IMR-90 (cell line): ENCODE results near the gene ATP1A2.

Experiments
- CEBPB ChIP-seq: IDR thresholded peaks from 2 replicates; pipeline ENCODE4 v1.6.1; 2012; ENCODE audit warnings: low read depth, low read length, improper control_type of control experiment
- CHD1 ChIP-seq: IDR thresholded peaks from 2 replicates; pipeline ENCODE4 v1.6.1; 2012; ENCODE audit warnings: low read depth, low read length, improper control_type of control experiment
- CTCF ChIP-seq: conservative IDR thresholded peaks from 2 replicates; pipeline ENCODE4 v1.5.1; 2012; ENCODE audit warnings: mild to moderate bottlenecking, low read depth, low read length, improper control_type of control experiment
- MAFK ChIP-seq: IDR thresholded peaks from 2 replicates; pipeline ENCODE4 v1.6.1; 2012; ENCODE audit warnings: low read depth, low read length, improper control_type of control experiment
- NFE2L2 ChIP-seq: fragments of 150-350 bp; IDR thresholded peaks from 2 replicates; pipeline ENCODE4 v1.6.1; 2016; ENCODE audit warnings: low read depth, mild to moderate bottlenecking, low read length
- POLR2A ChIP-seq: IDR thresholded peaks from 2 replicates; pipeline ENCODE4 v1.6.1; 2012; ENCODE audit warnings: mild to moderate bottlenecking, low read depth, low read length
- RAD21 ChIP-seq: IDR thresholded peaks from 2 replicates; pipeline ENCODE4 v1.6.1; 2012; ENCODE audit warnings: low read length, improper control_type of control experiment
- RFX5 ChIP-seq: IDR thresholded peaks from 2 replicates; pipeline ENCODE4 v1.8.0; 2012; ENCODE audit warnings: low read depth, mild to moderate bottlenecking, low read length, moderate library complexity
- SMC3 ChIP-seq: fragments of 150-350 bp; IDR thresholded peaks from 2 replicates; pipeline ENCODE4 v1.6.1; 2016; ENCODE audit warnings: low read depth, mild to moderate bottlenecking, antibody characterized with exemption, low read length, moderate library complexity
- USF2 ChIP-seq: fragments of 150-350 bp; IDR thresholded peaks from 2 replicates; pipeline ENCODE4 v1.6.1; 2017; ENCODE audit warnings: mild to moderate bottlenecking, antibody characterized with exemption, low read length, low read depth
- TF ChIP-seq, protein P1 (sequence below): fragments of 150-350 bp; IDR thresholded peaks from 2 replicates; pipeline ENCODE4 v1.6.1; 2016; ENCODE audit warnings: low read depth, mild to moderate bottlenecking, low read length, moderate library complexity, borderline replicate concordance

DNA sequence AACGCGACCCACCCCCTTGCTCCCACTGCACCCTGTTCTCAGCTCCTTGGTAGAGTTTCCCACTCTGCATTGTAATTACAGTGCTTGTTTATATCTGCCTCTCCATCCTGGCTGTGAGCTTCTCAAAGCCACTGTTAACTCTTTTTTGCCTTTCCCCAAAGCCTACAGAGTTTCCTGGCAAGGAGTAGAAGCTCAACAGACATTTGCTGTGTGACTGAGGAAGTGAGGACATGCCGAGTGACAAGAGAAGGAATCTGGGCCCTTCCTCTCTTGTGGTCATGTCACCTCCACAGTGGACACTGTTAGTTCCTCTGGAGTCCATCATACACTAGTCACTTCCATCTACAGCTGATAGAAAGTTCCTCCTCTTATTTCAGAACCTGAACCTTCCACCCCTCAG is 11.1 kb upstream of the ATP1A2 start:
- TF ChIP-seq CTCF (no peak), MAFK (no peak), NFE2L2 (no peak), CHD1 (no peak), POLR2A (no peak), RAD21 (no peak), USF2 (no peak), RFX5 (no peak), CEBPB (no peak), SMC3 (no peak)
- TF ChIP-seq, protein P1, sequence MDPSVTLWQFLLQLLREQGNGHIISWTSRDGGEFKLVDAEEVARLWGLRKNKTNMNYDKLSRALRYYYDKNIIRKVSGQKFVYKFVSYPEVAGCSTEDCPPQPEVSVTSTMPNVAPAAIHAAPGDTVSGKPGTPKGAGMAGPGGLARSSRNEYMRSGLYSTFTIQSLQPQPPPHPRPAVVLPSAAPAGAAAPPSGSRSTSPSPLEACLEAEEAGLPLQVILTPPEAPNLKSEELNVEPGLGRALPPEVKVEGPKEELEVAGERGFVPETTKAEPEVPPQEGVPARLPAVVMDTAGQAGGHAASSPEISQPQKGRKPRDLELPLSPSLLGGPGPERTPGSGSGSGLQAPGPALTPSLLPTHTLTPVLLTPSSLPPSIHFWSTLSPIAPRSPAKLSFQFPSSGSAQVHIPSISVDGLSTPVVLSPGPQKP = no peak
